Smooth muscle cell (in vitro differentiated cells): ENCODE results near the gene PBX4. TPM values are rescaled to one million over a fixed set of nuclear protein-coding genes. Genes with fewer than 3 reads are reported as not detected.

Source experiments
- DNase-seq: peaks from one replicate; lab custom pipeline; 2025; ENCODE audit not compliant: unreplicated experiment; lab: John Stamatoyannopoulos, UW
- H2AFZ ChIP-seq: fragments of 200-600 bp; sonication (generic); 2 replicates; pipeline ENCODE4 v1.6.0; 2016; ENCODE audit warnings: antibody characterized with exemption, low read depth, mild to moderate bottlenecking
- H3F3A ChIP-seq: fragments of 200-600 bp; sonication (generic); 2 replicates; pipeline ENCODE4 v1.6.0; 2017; ENCODE audit warnings: antibody characterized with exemption, low read depth
- H3K27ac ChIP-seq: fragments of 200-600 bp; sonication (generic); 2 replicates; pipeline ENCODE4 v1.5.1; 2016; ENCODE audit warnings: low read depth, mild to moderate bottlenecking
- H3K27me3 ChIP-seq: fragments of 200-600 bp; sonication (generic); 2 replicates; pipeline ENCODE4 v1.6.1; 2016; ENCODE audit warnings: low read depth, mild to moderate bottlenecking
- H3K36me3 ChIP-seq: fragments of 200-600 bp; sonication (generic); 2 replicates; pipeline ENCODE4 v1.5.1; 2016; ENCODE audit warnings: low read depth
- H3K4me1 ChIP-seq: fragments of 200-600 bp; sonication (generic); 2 replicates; pipeline ENCODE4 v1.5.1; 2016; ENCODE audit warnings: low read depth
- H3K4me2 ChIP-seq: fragments of 200-600 bp; sonication (generic); 2 replicates; pipeline ENCODE4 v1.6.0; 2016; ENCODE audit warnings: mild to moderate bottlenecking
- H3K4me3 ChIP-seq: fragments of 200-600 bp; sonication (generic); 2 replicates; pipeline ENCODE4 v1.5.1; 2016; ENCODE audit warnings: mild to moderate bottlenecking
- H3K79me2 ChIP-seq: fragments of 200-600 bp; sonication (generic); 2 replicates; pipeline ENCODE4 v1.6.0; 2016; ENCODE audit warnings: low read depth, mild to moderate bottlenecking
- H3K9ac ChIP-seq: fragments of 200-600 bp; sonication (generic); 2 replicates; pipeline ENCODE4 v1.6.0; 2016; ENCODE audit warnings: low read depth
- H3K9me3 ChIP-seq: fragments of 200-600 bp; sonication (generic); replicated peaks from 2 replicates; pipeline ENCODE4 v1.5.1; 2016; ENCODE audit warnings: low read depth
- H4K20me1 ChIP-seq: fragments of 200-600 bp; sonication (generic); 2 replicates; pipeline ENCODE4 v1.6.0; 2016; ENCODE audit warnings: low read depth
- WGBS: methylation state at CpG from one replicate; pipeline ENCODE4 v1.1.7; 2016; ENCODE audit warnings: low lambda C conversion rate; 5-methylcytosine and 5-hydroxymethylcytosine counted together
- polyA plus RNA-seq: library from polyadenylated mRNA; unstranded; fragments of >200 nt; fragmentation: Nextera tagmentation; extraction: Ambion mirVana; gene quantifications from 2 replicates; pipeline ENCODE4 v1.2.1, GENCODE V29; 2016
- total RNA-seq: library from RNA; depleted of rRNA; stranded (reverse); fragments of >200 nt; gene quantifications from 2 replicates; pipeline ENCODE4 v1.2.3, GENCODE V29; 2014
- TF ChIP-seq, protein P1 (sequence below): fragments of 200-600 bp; sonication (generic); IDR thresholded peaks from 2 replicates; pipeline ENCODE4 v1.5.1; 2017; ENCODE audit warnings: borderline replicate concordance, mild to moderate bottlenecking, antibody characterized with exemption; ENCODE audit not compliant: insufficient read depth, poor library complexity, severe bottlenecking

Gene PBX4
- total and polyA plus RNA-seq, 2 experiments from 2014 or later: 1.7 to 2.5 TPM

DNA sequence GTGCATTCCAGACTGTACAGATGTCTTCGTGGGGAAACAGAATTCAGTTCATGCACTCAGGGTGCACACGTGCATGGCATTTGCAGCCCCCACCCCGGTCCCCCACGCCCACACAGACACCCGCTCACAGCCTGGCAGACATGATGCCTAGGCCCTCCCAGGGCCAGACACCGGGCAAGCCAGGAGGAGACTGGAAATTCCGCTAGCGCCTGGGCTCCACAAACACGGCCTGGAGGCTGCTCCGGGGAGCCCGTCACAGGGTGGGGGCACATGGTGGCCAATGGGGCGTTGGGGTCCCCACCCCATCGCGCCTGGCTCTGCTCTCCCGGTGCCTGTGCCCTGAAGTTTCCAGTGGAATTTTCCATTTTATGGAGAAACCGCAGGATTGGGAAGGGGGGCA is 76.9 kb downstream of the PBX4 start:
- no peak for DNase-seq
- TF ChIP-seq, protein P1, sequence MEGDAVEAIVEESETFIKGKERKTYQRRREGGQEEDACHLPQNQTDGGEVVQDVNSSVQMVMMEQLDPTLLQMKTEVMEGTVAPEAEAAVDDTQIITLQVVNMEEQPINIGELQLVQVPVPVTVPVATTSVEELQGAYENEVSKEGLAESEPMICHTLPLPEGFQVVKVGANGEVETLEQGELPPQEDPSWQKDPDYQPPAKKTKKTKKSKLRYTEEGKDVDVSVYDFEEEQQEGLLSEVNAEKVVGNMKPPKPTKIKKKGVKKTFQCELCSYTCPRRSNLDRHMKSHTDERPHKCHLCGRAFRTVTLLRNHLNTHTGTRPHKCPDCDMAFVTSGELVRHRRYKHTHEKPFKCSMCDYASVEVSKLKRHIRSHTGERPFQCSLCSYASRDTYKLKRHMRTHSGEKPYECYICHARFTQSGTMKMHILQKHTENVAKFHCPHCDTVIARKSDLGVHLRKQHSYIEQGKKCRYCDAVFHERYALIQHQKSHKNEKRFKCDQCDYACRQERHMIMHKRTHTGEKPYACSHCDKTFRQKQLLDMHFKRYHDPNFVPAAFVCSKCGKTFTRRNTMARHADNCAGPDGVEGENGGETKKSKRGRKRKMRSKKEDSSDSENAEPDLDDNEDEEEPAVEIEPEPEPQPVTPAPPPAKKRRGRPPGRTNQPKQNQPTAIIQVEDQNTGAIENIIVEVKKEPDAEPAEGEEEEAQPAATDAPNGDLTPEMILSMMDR: no peak
- Histone ChIP-seq H3K4me1 (peaks cover 4% of the 10 kb centered on the region), H3K79me2 (no peaks in the 10 kb centered on the region), H2AFZ (no peak overlapping the region), H4K20me1 (no peaks in the 10 kb centered on the region), H3K36me3 (no peaks in the 10 kb centered on the region), H3K9ac (no peak overlapping the region), H3K27me3 (no peaks in the 10 kb centered on the region), H3K4me3 (no peak overlapping the region), H3F3A (no peaks in the 10 kb centered on the region), H3K9me3 (no peaks in the 10 kb centered on the region), H3K27ac (no peak overlapping the region), H3K4me2 (no peak overlapping the region)
- 85% methylated on average over 15 of the region's 16 CpGs for WGBS

DNA sequence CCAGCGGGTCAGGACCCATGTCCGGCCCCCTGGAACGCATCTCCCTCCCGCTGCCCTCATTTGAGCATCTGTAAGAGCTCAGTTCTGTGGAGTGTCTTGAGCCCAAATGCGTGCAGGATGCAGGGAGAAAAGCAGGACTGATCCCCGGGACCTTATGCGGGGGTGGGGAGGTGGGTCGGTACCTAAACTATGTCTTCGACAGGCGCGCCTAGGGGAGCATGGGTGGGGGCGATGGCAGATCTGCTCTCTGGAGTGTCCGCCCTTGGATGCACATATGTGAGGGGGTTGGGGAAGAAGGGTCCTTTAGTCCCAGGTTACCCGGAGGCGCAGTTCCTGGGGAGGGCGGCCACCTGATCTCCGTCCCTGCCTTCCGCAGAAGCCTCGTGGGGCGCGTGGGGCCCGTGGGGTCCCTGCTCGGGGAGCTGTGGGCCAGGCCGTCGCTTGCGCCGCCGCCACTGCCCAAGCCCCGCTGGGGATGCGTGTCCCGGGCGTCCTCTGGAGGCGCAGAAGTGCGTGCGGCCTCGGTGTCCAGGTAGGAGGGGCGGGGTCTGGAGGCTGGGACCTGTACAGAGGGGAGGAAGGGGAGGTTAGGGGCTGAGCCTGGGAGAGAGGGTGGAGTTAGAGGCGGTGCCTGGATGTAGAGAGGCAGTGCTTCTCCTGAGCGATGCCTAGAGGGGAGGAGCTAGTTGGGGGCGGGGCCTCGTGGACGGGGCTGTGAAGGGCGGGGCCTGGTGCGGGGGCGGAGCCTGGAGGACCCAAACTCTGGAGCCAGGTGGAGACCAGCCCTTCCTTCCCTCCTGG is 77.6 kb downstream of the PBX4 start:
- H3K27ac ChIP-seq: no peak overlapping the region
- H3K79me2 ChIP-seq: no peaks in the 10 kb centered on the region
- TF ChIP-seq, protein P1: no peak
- no peaks in the 10 kb centered on the region for H4K20me1 ChIP-seq
- peaks cover 4% of the 10 kb centered on the region for H3K4me1 ChIP-seq
- no peaks in the 10 kb centered on the region for H3F3A ChIP-seq
- no peaks in the 10 kb centered on the region for H3K9me3 ChIP-seq
- H3K4me3 ChIP-seq: no peak overlapping the region
- WGBS: 37% methylated on average over 30 of the region's 45 CpGs
- DNase-seq: no peak
- peak overlapping the region; percentile 76 for H3K4me2 ChIP-seq
- no peaks in the 10 kb centered on the region for H3K27me3 ChIP-seq
- no peak overlapping the region for H3K9ac ChIP-seq
- no peak overlapping the region for H2AFZ ChIP-seq
- H3K36me3 ChIP-seq: no peaks in the 10 kb centered on the region

DNA sequence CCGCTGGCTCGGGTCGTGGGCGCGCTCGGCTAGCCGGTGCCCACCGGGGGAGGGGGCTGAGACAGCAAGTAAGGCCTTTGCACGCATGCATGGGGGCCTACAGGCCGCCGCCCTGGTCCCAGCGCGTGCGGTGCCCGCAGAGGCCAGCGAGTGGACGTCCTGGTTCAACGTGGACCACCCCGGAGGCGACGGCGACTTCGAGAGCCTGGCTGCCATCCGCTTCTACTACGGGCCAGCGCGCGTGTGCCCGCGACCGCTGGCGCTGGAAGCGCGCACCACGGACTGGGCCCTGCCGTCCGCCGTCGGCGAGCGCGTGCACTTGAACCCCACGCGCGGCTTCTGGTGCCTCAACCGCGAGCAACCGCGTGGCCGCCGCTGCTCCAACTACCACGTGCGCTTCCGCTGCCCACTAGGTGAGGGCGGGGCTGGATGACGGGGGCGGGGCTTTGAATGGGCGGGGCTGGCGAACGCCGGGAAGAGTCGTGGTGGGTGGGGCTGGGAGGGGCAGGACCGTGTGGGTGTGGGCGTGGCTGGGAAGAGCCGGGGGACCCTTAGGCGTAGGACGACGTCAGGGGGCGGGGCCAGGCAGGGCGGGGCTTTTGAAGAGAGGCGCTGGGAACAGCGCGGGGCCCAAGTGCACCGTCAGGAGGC is 78.3 kb downstream of the PBX4 start:
- WGBS: 88% methylated on average over 42 of the region's 74 CpGs
- Histone ChIP-seq H3F3A (no peaks in the 10 kb centered on the region), H3K36me3 (no peaks in the 10 kb centered on the region), H2AFZ (no peak overlapping the region), H3K9me3 (no peaks in the 10 kb centered on the region), H3K4me1 (peaks cover 4% of the 10 kb centered on the region), H4K20me1 (no peaks in the 10 kb centered on the region), H3K27me3 (no peaks in the 10 kb centered on the region), H3K9ac (no peak overlapping the region), H3K79me2 (no peaks in the 10 kb centered on the region), H3K27ac (no peak overlapping the region), H3K4me3 (no peak overlapping the region), H3K4me2 (peak overlapping the region; percentile 76)
- no peak for DNase-seq
- TF ChIP-seq, protein P1: no peak
